Stimulated activated CD8-positive, alpha-beta memory T cell treated with anti-CD3 and anti-CD28 coated beads, Interleukin-7, amount 100 ng/mL, for 24 hours (primary cell): ENCODE data around the gene SAC3D1.

Source experiments
- DNase-seq: peaks from one replicate; pipeline ENCODE4 v3.0.0-alpha.2; 2020; ENCODE audit warnings: low read depth

SAC3D1 gene

GRCh38 chr11:65089621-65090020 is 48.6 kb downstream of the SAC3D1 start:
- no peak for DNase-seq

GRCh38 chr11:65090628-65091027 is 49.6 kb downstream of the SAC3D1 start:
- no peak for DNase-seq
